SK-N-MC (cell line): ENCODE results near the gene RHOT2.

Experiments
- EZH2 ChIP-seq: fragments of 200-600 bp; sonication (generic); IDR thresholded peaks from one replicate; pipeline ENCODE4 v1.6.1; 2017; ENCODE audit warnings: antibody characterized with exemption
- POLR2AphosphoS5 ChIP-seq: IDR thresholded peaks from 2 replicates; pipeline ENCODE4 v1.6.1; 2012; ENCODE audit warnings: mild to moderate bottlenecking, low read depth, low read length, borderline replicate concordance

GRCh38 chr16:722835-723633 lies 55.1 kb downstream of the RHOT2 start:
- TF ChIP-seq POLR2AphosphoS5 (no peak), EZH2 (no peak)
